ENCODE measurements around the gene INTS6L. TPM values are rescaled to one million over a fixed set of nuclear protein-coding genes. Genes with fewer than 3 reads are reported as not detected.

The INTS6L gene
- total RNA-seq, 1 donor from 2014 or later: 15.2 TPM

- no peak for TF ChIP-seq CTCF (IDR thresholded peaks at IDR 0.05; ENCODE audit: partially characterized antibody, unreplicated experiment)
- H3K4me1 Mint-ChIP-seq (ENCODE audit: low read depth, unreplicated experiment): peaks cover 3% of the 10 kb centered on the region
- DNase-seq: no peak
- H3K36me3 Mint-ChIP-seq (ENCODE audit: unreplicated experiment): no peaks in the 10 kb centered on the region
- no peak overlapping the region for H3K4me3 Mint-ChIP-seq (ENCODE audit: unreplicated experiment)
- H3K27me3 Mint-ChIP-seq (ENCODE audit: unreplicated experiment): no peaks in the 10 kb centered on the region
- H3K27ac Mint-ChIP-seq (ENCODE audit: unreplicated experiment): no peak overlapping the region
- H3K9me3 Mint-ChIP-seq (ENCODE audit: unreplicated experiment): no peaks in the 10 kb centered on the region
These were observed 14.8 kb downstream of the INTS6L start for GRCh38 chrX:135535077-135535940.

- H3K9me3 Mint-ChIP-seq (ENCODE audit: unreplicated experiment): no peaks in the 10 kb centered on the region
- TF ChIP-seq CTCF (IDR thresholded peaks at IDR 0.05; ENCODE audit: partially characterized antibody, unreplicated experiment): no peak
- H3K27ac Mint-ChIP-seq (ENCODE audit: unreplicated experiment): no peak overlapping the region
- H3K36me3 Mint-ChIP-seq (ENCODE audit: unreplicated experiment): no peaks in the 10 kb centered on the region
- peaks cover 3% of the 10 kb centered on the region for H3K4me1 Mint-ChIP-seq (ENCODE audit: low read depth, unreplicated experiment)
- no peaks in the 10 kb centered on the region for H3K27me3 Mint-ChIP-seq (ENCODE audit: unreplicated experiment)
- H3K4me3 Mint-ChIP-seq (ENCODE audit: unreplicated experiment): no peak overlapping the region
- no peak for DNase-seq
These were observed 16.4 kb downstream of the INTS6L start for GRCh38 chrX:135536877-135537276.

GRCh38 chrX:135541351-135541750 is 20.9 kb downstream of the INTS6L start:
- Mint-ChIP-seq H3K36me3 (ENCODE audit: unreplicated experiment) (no peaks in the 10 kb centered on the region), H3K9me3 (ENCODE audit: unreplicated experiment) (no peaks in the 10 kb centered on the region), H3K27ac (ENCODE audit: unreplicated experiment) (no peak overlapping the region), H3K27me3 (ENCODE audit: unreplicated experiment) (no peaks in the 10 kb centered on the region), H3K4me1 (ENCODE audit: low read depth, unreplicated experiment) (peaks cover 3% of the 10 kb centered on the region), H3K4me3 (ENCODE audit: unreplicated experiment) (no peak overlapping the region)
- TF ChIP-seq CTCF (IDR thresholded peaks at IDR 0.05; ENCODE audit: partially characterized antibody, unreplicated experiment): no peak
- no peak for DNase-seq

GRCh38 chrX:135543172-135543571 is 22.7 kb downstream of the INTS6L start:
- no peak for TF ChIP-seq CTCF (IDR thresholded peaks at IDR 0.05; ENCODE audit: partially characterized antibody, unreplicated experiment)
- no peaks in the 10 kb centered on the region for H3K27me3 Mint-ChIP-seq (ENCODE audit: unreplicated experiment)
- peaks cover 2% of the 10 kb centered on the region for H3K4me1 Mint-ChIP-seq (ENCODE audit: low read depth, unreplicated experiment)
- no peaks in the 10 kb centered on the region for H3K36me3 Mint-ChIP-seq (ENCODE audit: unreplicated experiment)
- no peak for DNase-seq
- no peak overlapping the region for H3K4me3 Mint-ChIP-seq (ENCODE audit: unreplicated experiment)
- H3K27ac Mint-ChIP-seq (ENCODE audit: unreplicated experiment): no peak overlapping the region
- no peaks in the 10 kb centered on the region for H3K9me3 Mint-ChIP-seq (ENCODE audit: unreplicated experiment)

GRCh38 chrX:135543924-135544323 is 23.5 kb downstream of the INTS6L start:
- Mint-ChIP-seq H3K4me1 (ENCODE audit: low read depth, unreplicated experiment) (peaks cover 2% of the 10 kb centered on the region), H3K9me3 (ENCODE audit: unreplicated experiment) (no peaks in the 10 kb centered on the region), H3K27me3 (ENCODE audit: unreplicated experiment) (no peaks in the 10 kb centered on the region), H3K4me3 (ENCODE audit: unreplicated experiment) (no peak overlapping the region), H3K36me3 (ENCODE audit: unreplicated experiment) (no peaks in the 10 kb centered on the region), H3K27ac (ENCODE audit: unreplicated experiment) (no peak overlapping the region)
- no peak for TF ChIP-seq CTCF (IDR thresholded peaks at IDR 0.05; ENCODE audit: partially characterized antibody, unreplicated experiment)
- DNase-seq: no peak

All from glutamatergic neuron (in vitro differentiated cells).